HepG2 (cell line): ENCODE results near the gene MAJIN. TPM values are rescaled to one million over a fixed set of nuclear protein-coding genes. Genes with fewer than 3 reads are reported as not detected.
A peak's percentile ranks its signal among the peaks of the same experiment; 100 is the strongest.

Experiments
- GFI1 ChIP-seq: sonication (generic); formaldehyde crosslinking; IDR thresholded peaks from 2 replicates; pipeline ENCODE4 v1.5.0; 2020; ENCODE audit warnings: missing genetic modification reagents, mild to moderate bottlenecking, borderline replicate concordance
- MEIS1 ChIP-seq: sonication (generic); formaldehyde crosslinking; IDR thresholded peaks from 2 replicates; pipeline ENCODE4 v1.9.0; 2021; ENCODE audit warnings: mild to moderate bottlenecking, missing genetic modification reagents, moderate library complexity, borderline replicate concordance
- MIXL1 ChIP-seq: IDR thresholded peaks from 2 replicates; pipeline ENCODE4 v1.6.1; 2016
- PITX1 ChIP-seq: sonication (generic); formaldehyde crosslinking; IDR thresholded peaks from 2 replicates; pipeline ENCODE4 v1.5.1; 2020; ENCODE audit warnings: mild to moderate bottlenecking, missing genetic modification reagents
- TBP ChIP-seq: sonication (generic); formaldehyde crosslinking; IDR thresholded peaks from 2 replicates; pipeline ENCODE4 v1.5.0; 2020; ENCODE audit warnings: missing genetic modification reagents
- THAP11 ChIP-seq: IDR thresholded peaks from 2 replicates; pipeline ENCODE4 v1.6.1; 2016; ENCODE audit warnings: missing biosample characterization, missing genetic modification reagents
- ZEB1 ChIP-seq: IDR thresholded peaks from 2 replicates; pipeline ENCODE4 v1.6.1; 2012; ENCODE audit warnings: mild to moderate bottlenecking, low read depth, inconsistent platforms; ENCODE audit not compliant: insufficient replicate concordance
- ZMYM3 ChIP-seq: sonication (generic); formaldehyde crosslinking; IDR thresholded peaks from 2 replicates; pipeline ENCODE4 v1.5.1; 2020; ENCODE audit warnings: mild to moderate bottlenecking, missing genetic modification reagents
- ZNF205 ChIP-seq: IDR thresholded peaks from 2 replicates; pipeline ENCODE4 v1.6.1; 2018; ENCODE audit warnings: missing biosample characterization, missing genetic modification reagents
- ZNF496 ChIP-seq: sonication (generic); formaldehyde crosslinking; IDR thresholded peaks from 2 replicates; pipeline ENCODE4 v1.8.1; 2023; ENCODE audit warnings: mild to moderate bottlenecking, moderate library complexity, missing genetic modification reagents; ENCODE audit not compliant: insufficient replicate concordance
- ZSCAN12 ChIP-seq: sonication (generic); formaldehyde crosslinking; IDR thresholded peaks from 2 replicates; pipeline ENCODE4 v1.9.0; 2021; ENCODE audit warnings: mild to moderate bottlenecking, missing genetic modification reagents
- ZSCAN21 ChIP-seq: sonication (generic); formaldehyde crosslinking; IDR thresholded peaks from 2 replicates; pipeline ENCODE4 v1.8.0; 2022; ENCODE audit warnings: mild to moderate bottlenecking, missing genetic modification reagents, moderate library complexity, borderline replicate concordance
- ZZZ3 ChIP-seq: sonication (generic); formaldehyde crosslinking; IDR thresholded peaks from 2 replicates; pipeline ENCODE4 v1.4.0; 2020; ENCODE audit warnings: missing genetic modification reagents, mild to moderate bottlenecking, borderline replicate concordance
- polyA plus RNA-seq, 8 experiments: library from polyadenylated mRNA; depleted of rRNA in 3 of 8; stranded (reverse) in 7 of 8; unstranded in 1 of 8; fragments of >200 nt; fragmentation: Illumina TruSeq in 4 of 8; extraction: Trizol in 4 of 8; gene quantifications; 2 replicates each; pipeline versions ENCODE4 v1.2.1 to v1.2.3, GENCODE V29; 2011 to 2016; ENCODE audit warnings: low read depth in 4 of 8, missing spikeins in 1 of 8, mixed read lengths in 1 of 8; ENCODE audit not compliant: insufficient read depth in 1 of 8
- total RNA-seq, 5 experiments: library from RNA; depleted of rRNA; stranded (reverse); fragments of >200 nt; fragmentation: Illumina TruSeq; extraction: Trizol; gene quantifications; 2 replicates each; pipeline ENCODE4 v1.2.3, GENCODE V29; 2016; ENCODE audit warnings: low read depth in 1 of 5
- TF ChIP-seq, protein P1 (sequence below): sonication (generic); formaldehyde crosslinking; IDR thresholded peaks from 2 replicates; pipeline ENCODE4 v1.5.1; 2020; ENCODE audit warnings: mild to moderate bottlenecking, missing genetic modification reagents, moderate library complexity
- TF ChIP-seq, protein P2 (sequence below): sonication (generic); formaldehyde crosslinking; IDR thresholded peaks from one replicate; pipeline ENCODE4 v1.5.1; 2020; ENCODE audit warnings: mild to moderate bottlenecking, missing genetic modification reagents; ENCODE audit errors: not compliant biosample characterization

Gene MAJIN
- total and polyA plus RNA-seq, 2 of the 13 experiments (the other 11 are each of a cell fraction or from before 2014, with no cell fraction given) = not detected

DNA sequence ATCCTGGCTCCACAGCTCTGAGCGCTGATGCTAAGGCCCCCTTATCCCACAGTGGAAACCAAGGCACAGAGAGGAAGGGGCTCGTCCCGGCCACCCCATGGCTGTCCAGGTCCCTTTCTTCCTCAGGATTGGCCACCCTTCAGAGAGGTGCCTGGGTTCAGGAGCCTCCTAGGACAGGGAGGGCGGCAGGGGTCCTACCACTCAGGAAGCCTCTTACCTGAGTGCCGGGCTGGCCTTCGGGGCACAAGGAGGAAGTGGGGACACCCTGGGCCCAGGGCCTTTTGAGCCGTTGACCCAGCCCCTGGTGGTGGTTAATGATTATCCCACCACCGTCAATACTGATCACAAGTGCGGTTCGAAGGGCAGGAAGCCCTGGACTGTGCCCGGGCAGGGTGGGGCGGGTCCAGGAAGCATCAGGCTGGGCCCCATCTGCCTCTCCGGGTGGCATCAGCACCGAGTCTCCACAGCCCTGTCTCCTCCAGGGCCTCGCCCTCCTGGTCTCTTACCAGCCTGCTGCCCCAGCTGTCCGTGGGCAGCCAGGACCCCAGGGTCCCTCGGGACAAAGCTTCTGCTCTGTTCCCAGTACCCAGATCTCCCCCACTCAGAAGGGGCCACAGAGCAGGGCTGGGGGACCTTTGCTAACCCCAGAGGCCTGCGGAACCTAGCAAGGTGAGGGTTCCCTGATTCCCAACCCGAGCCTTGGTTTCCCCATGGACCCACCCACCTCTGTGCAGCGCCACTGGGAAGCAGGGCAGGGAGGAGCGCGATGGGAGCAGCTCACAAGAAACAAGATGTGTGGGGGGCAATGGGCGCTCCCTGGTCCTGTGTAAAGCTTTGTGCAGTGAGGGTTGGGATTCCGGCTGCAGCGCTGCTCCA lies 78.5 kb downstream of the MAJIN start (continued):
- TF ChIP-seq GFI1 (CRISPR knock-in tag) (peak; percentile 50; the same call in 1 of the 2 replicates), MEIS1 (CRISPR knock-in tag) (peak; percentile 86), MIXL1 (CRISPR knock-in tag) (peak; percentile 69), ZEB1 (peak; percentile 90), ZNF496 (no peak), TBP (no peak), ZMYM3 (CRISPR knock-in tag) (peak; percentile 75; the same call in 1 of the 2 replicates), ZZZ3 (CRISPR knock-in tag) (peak; percentile 70; the same call in 1 of the 2 replicates), ZSCAN12 (no peak), PITX1 (CRISPR knock-in tag) (peak; percentile 81; the same call in 1 of the 2 replicates), ZNF205 (CRISPR knock-in tag) (0 out of 2 replicates have a peak, but pooled peaks have one; percentile 37), THAP11 (CRISPR knock-in tag) (peak; percentile 72), ZSCAN21 (CRISPR knock-in tag) (peak; percentile 66; the same call in 1 of the 2 replicates)
- TF ChIP-seq, protein P1, sequence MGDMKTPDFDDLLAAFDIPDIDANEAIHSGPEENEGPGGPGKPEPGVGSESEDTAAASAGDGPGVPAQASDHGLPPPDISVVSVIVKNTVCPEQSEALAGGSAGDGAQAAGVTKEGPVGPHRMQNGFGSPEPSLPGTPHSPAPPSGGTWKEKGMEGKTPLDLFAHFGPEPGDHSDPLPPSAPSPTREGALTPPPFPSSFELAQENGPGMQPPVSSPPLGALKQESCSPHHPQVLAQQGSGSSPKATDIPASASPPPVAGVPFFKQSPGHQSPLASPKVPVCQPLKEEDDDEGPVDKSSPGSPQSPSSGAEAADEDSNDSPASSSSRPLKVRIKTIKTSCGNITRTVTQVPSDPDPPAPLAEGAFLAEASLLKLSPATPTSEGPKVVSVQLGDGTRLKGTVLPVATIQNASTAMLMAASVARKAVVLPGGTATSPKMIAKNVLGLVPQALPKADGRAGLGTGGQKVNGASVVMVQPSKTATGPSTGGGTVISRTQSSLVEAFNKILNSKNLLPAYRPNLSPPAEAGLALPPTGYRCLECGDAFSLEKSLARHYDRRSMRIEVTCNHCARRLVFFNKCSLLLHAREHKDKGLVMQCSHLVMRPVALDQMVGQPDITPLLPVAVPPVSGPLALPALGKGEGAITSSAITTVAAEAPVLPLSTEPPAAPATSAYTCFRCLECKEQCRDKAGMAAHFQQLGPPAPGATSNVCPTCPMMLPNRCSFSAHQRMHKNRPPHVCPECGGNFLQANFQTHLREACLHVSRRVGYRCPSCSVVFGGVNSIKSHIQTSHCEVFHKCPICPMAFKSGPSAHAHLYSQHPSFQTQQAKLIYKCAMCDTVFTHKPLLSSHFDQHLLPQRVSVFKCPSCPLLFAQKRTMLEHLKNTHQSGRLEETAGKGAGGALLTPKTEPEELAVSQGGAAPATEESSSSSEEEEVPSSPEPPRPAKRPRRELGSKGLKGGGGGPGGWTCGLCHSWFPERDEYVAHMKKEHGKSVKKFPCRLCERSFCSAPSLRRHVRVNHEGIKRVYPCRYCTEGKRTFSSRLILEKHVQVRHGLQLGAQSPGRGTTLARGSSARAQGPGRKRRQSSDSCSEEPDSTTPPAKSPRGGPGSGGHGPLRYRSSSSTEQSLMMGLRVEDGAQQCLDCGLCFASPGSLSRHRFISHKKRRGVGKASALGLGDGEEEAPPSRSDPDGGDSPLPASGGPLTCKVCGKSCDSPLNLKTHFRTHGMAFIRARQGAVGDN (CRISPR knock-in tag) = peak; percentile 70
- TF ChIP-seq, protein P2, sequence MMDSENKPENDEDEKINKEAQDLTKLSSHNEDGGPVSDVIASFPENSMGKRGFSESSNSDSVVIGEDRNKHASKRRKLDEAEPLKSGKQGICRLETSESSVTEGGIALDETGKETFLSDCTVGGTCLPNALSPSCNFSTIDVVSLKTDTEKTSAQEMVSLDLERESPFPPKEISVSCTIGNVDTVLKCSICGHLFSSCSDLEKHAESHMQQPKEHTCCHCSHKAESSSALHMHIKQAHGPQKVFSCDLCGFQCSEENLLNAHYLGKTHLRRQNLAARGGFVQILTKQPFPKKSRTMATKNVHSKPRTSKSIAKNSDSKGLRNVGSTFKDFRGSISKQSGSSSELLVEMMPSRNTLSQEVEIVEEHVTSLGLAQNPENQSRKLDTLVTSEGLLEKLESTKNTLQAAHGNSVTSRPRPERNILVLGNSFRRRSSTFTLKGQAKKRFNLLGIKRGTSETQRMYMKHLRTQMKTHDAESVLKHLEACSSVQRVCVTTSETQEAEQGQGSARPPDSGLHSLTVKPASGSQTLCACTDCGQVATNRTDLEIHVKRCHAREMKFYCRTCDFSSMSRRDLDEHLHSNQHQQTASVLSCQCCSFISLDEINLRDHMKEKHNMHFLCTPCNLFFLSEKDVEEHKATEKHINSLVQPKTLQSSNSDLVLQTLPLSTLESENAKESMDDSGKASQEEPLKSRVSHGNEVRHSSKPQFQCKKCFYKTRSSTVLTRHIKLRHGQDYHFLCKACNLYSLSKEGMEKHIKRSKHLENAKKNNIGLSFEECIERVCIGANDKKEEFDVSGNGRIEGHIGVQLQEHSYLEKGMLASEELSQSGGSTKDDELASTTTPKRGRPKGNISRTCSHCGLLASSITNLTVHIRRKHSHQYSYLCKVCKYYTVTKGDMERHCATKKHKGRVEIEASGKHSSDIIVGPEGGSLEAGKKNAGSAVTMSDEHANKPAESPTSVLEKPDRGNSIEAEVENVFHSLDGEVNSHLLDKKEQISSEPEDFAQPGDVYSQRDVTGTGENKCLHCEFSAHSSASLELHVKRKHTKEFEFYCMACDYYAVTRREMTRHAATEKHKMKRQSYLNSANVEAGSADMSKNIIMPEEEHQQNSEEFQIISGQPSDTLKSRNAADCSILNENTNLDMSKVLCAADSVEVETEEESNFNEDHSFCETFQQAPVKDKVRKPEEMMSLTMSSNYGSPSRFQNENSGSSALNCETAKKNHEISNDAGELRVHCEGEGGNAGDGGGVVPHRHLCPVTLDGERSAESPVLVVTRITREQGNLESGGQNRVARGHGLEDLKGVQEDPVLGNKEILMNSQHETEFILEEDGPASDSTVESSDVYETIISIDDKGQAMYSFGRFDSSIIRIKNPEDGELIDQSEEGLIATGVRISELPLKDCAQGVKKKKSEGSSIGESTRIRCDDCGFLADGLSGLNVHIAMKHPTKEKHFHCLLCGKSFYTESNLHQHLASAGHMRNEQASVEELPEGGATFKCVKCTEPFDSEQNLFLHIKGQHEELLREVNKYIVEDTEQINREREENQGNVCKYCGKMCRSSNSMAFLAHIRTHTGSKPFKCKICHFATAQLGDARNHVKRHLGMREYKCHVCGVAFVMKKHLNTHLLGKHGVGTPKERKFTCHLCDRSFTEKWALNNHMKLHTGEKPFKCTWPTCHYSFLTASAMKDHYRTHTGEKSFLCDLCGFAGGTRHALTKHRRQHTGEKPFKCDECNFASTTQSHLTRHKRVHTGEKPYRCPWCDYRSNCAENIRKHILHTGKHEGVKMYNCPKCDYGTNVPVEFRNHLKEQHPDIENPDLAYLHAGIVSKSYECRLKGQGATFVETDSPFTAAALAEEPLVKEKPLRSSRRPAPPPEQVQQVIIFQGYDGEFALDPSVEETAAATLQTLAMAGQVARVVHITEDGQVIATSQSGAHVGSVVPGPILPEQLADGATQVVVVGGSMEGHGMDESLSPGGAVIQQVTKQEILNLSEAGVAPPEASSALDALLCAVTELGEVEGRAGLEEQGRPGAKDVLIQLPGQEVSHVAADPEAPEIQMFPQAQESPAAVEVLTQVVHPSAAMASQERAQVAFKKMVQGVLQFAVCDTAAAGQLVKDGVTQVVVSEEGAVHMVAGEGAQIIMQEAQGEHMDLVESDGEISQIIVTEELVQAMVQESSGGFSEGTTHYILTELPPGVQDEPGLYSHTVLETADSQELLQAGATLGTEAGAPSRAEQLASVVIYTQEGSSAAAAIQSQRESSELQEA (CRISPR knock-in tag) = no peak
